ENCODE measurements around the gene SLC25A6.
"Not testable (repeated sequence)": the region's sequence is repeated elsewhere in the genome, so short reads cannot be mapped to it uniquely, and the experiment has no call there.

The SLC25A6 gene

GRCh38 chrX:1355131-1356046 is 36.5 kb downstream of the SLC25A6 start:
- no peak for DNase-seq (ENCODE audit: low read depth in 2 of 3, low spot score in 2 of 3)

- no peak for DNase-seq (ENCODE audit: low read depth in 2 of 3, low spot score in 2 of 3)
These were observed 37.6 kb downstream of the SLC25A6 start for GRCh38 chrX:1354036-1355019.

- DNase-seq (ENCODE audit: low read depth in 2 of 3, low spot score in 2 of 3) = no peak
These were observed 39.8 kb downstream of the SLC25A6 start for GRCh38 chrX:1351981-1352714.

GRCh38 chrX:1349606-1350005 is 42.3 kb downstream of the SLC25A6 start:
- DNase-seq (ENCODE audit: low read depth in 2 of 3, low spot score in 2 of 3) = not testable (repeated sequence)

GRCh38 chrX:1341545-1342184 is 50.2 kb downstream of the SLC25A6 start:
- no peak for DNase-seq (ENCODE audit: low read depth in 2 of 3, low spot score in 2 of 3)

GRCh38 chrX:1336948-1337779 is 54.7 kb downstream of the SLC25A6 start:
- no peak for DNase-seq (ENCODE audit: low read depth in 2 of 3, low spot score in 2 of 3)

- DNase-seq (ENCODE audit: low read depth in 2 of 3, low spot score in 2 of 3) = no peak
These were observed 55.5 kb downstream of the SLC25A6 start, which contains the start of gene IL3RA for GRCh38 chrX:1336331-1336943. Gene IL3RA, plus strand, starts transcription at chrX:1336785. Its CDS starts 4,981 bp downstream, at chrX:1341766.

Measured in activated CD8-positive, alpha-beta memory T cell treated with anti-CD3 and anti-CD28 coated beads for 48 hours (primary cell).